DND-41 (cell line): ENCODE measurements around the gene RAB7B.

Source experiments
- ATAC-seq: fragments of 200-7000 bp; cut with Tn5 transposase; 3 replicates; pipeline ENCODE4 v1.9.1; 2021; ENCODE audit warnings: low read depth; ENCODE audit not compliant: insufficient read depth
- DNase-seq: peaks from one replicate; pipeline ENCODE4 v3.0.0-alpha.2; 2020
- H2AFZ ChIP-seq: 2 replicates; pipeline ENCODE4 v1.6.0; 2012; ENCODE audit warnings: low read depth, low read length
- H3K27ac ChIP-seq: 2 replicates; pipeline ENCODE4 v1.5.1; 2012; ENCODE audit warnings: low read length, inconsistent platforms
- H3K27me3 ChIP-seq: fragments of 200-600 bp; sonication (generic); 2 replicates; pipeline ENCODE4 v1.6.0; 2012; ENCODE audit warnings: low read length, mild to moderate bottlenecking, inconsistent platforms; ENCODE audit not compliant: insufficient read depth, poor library complexity
- H3K36me3 ChIP-seq: 2 replicates; pipeline ENCODE4 v1.5.1; 2012; ENCODE audit warnings: low read length, inconsistent platforms; ENCODE audit not compliant: insufficient read depth
- H3K4me1 ChIP-seq: 2 replicates; pipeline ENCODE4 v1.5.1; 2012; ENCODE audit warnings: mild to moderate bottlenecking, low read length; ENCODE audit not compliant: insufficient read depth
- H3K4me2 ChIP-seq: 2 replicates; pipeline ENCODE4 v1.6.0; 2012; ENCODE audit warnings: mild to moderate bottlenecking, moderate library complexity, low read length, inconsistent platforms; ENCODE audit not compliant: insufficient read depth
- H3K4me3 ChIP-seq, 2 experiments: fragments of 200-600 bp in 1 of 2; shearing (Covaris generic) in 1 of 2; 2 replicates each; pipeline ENCODE4 v1.5.1; 2012 to 2016; ENCODE audit warnings: inconsistent platforms in 2 of 2, low read length in 2 of 2, mild to moderate bottlenecking in 2 of 2, low read depth in 1 of 2, moderate library complexity in 1 of 2
- H3K79me2 ChIP-seq: 2 replicates; pipeline ENCODE4 v1.6.0; 2012; ENCODE audit warnings: low read length, inconsistent platforms; ENCODE audit not compliant: insufficient read depth
- H3K9ac ChIP-seq: 2 replicates; pipeline ENCODE4 v1.6.0; 2012; ENCODE audit warnings: low read depth, mild to moderate bottlenecking, inconsistent platforms, low read length, moderate library complexity
- H3K9me3 ChIP-seq: 2 replicates; pipeline ENCODE4 v1.5.1; 2012; ENCODE audit warnings: low read length, moderate library complexity, mild to moderate bottlenecking, inconsistent platforms; ENCODE audit not compliant: insufficient read depth, severe bottlenecking
- H4K20me1 ChIP-seq: 2 replicates; pipeline ENCODE4 v1.6.0; 2012; ENCODE audit warnings: low read length; ENCODE audit not compliant: insufficient read depth
- EZH2 ChIP-seq: IDR thresholded peaks from 3 replicates; pipeline ENCODE4 v1.6.1; 2012; ENCODE audit warnings: borderline replicate concordance, low read depth, mild to moderate bottlenecking, moderate library complexity, low read length, inconsistent platforms; ENCODE audit not compliant: severe bottlenecking
- TF ChIP-seq, protein P1 (sequence below): IDR thresholded peaks from 2 replicates; pipeline ENCODE4 v1.5.1; 2012; ENCODE audit warnings: borderline replicate concordance, low read length, moderate library complexity, mild to moderate bottlenecking; ENCODE audit not compliant: poor library complexity, severe bottlenecking; ENCODE audit errors: extremely low read depth

The RAB7B gene

GRCh38 chr1:205971082-205971481 is 32.1 kb downstream of the RAB7B start:
- Histone ChIP-seq H3K9me3 (no peaks in the 10 kb centered on the region), H2AFZ (no peak overlapping the region), H3K4me3 (no peak overlapping the region), H3K36me3 (no peaks in the 10 kb centered on the region), H3K4me1 (no peaks in the 10 kb centered on the region), H3K4me2 (no peak overlapping the region), H3K9ac (no peak overlapping the region), H4K20me1 (peaks cover 16% of the 10 kb centered on the region; the same call in 1 of the 2 replicates), H3K27me3 (no peaks in the 10 kb centered on the region), H3K27ac (no peak overlapping the region), H3K79me2 (no peaks in the 10 kb centered on the region)
- ATAC-seq (no peak), DNase-seq (no peak)
- TF ChIP-seq, protein P1, sequence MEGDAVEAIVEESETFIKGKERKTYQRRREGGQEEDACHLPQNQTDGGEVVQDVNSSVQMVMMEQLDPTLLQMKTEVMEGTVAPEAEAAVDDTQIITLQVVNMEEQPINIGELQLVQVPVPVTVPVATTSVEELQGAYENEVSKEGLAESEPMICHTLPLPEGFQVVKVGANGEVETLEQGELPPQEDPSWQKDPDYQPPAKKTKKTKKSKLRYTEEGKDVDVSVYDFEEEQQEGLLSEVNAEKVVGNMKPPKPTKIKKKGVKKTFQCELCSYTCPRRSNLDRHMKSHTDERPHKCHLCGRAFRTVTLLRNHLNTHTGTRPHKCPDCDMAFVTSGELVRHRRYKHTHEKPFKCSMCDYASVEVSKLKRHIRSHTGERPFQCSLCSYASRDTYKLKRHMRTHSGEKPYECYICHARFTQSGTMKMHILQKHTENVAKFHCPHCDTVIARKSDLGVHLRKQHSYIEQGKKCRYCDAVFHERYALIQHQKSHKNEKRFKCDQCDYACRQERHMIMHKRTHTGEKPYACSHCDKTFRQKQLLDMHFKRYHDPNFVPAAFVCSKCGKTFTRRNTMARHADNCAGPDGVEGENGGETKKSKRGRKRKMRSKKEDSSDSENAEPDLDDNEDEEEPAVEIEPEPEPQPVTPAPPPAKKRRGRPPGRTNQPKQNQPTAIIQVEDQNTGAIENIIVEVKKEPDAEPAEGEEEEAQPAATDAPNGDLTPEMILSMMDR: no peak

DNA sequence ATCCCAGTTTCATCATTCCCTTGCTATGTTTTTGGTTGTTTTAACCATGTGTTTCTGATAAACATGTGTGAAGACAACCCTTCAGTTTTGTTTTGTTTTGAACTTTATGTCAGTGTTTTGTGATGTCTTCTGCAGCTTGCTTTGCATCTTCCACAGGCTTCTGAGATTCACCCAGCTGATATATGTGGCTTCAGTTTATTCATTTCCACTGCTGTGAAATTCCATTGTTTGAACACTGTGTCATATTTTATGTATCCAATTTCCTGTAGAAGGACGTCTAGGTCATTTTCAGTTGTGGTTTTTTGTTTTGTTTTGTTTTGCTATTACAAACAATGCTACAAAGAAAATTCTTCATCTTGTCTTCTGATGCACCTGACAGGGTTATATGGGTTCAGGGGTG is 32.7 kb downstream of the RAB7B start:
- H3K27me3 ChIP-seq: no peaks in the 10 kb centered on the region
- TF ChIP-seq, protein P1: no peak
- TF ChIP-seq EZH2: no peak
- no peaks in the 10 kb centered on the region for H3K79me2 ChIP-seq
- no peaks in the 10 kb centered on the region for H3K4me1 ChIP-seq
- no peak overlapping the region for H3K9ac ChIP-seq
- no peaks in the 10 kb centered on the region for H3K9me3 ChIP-seq
- H3K27ac ChIP-seq: no peak overlapping the region
- no peak overlapping the region for H2AFZ ChIP-seq
- no peak for ATAC-seq
- DNase-seq: no peak
- H3K4me2 ChIP-seq: no peak overlapping the region
- H3K36me3 ChIP-seq: no peaks in the 10 kb centered on the region
- H3K4me3 ChIP-seq: no peak overlapping the region
- peaks cover 16% of the 10 kb centered on the region; the same call in 1 of the 2 replicates for H4K20me1 ChIP-seq

DNA sequence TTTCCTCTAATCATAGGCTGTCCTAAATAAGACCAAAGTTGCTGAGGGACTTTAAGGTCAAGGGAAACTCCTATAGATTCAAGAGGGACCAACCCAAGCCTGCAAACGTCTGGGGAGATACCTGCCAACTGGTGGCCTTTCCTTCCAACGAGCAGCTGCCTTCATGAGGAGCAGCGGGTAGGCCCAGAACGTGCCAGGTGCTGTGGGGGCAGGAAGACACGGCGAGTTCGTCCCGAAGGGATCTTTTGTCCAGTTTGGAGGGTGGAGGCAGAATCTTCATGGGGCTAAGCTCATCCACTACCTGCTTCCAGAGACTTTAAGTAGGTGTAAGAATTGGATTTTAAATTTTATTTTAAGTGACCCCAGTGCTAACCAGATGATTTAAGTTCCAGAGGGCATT is 34.0 kb downstream of the RAB7B start:
- Histone ChIP-seq H3K4me1 (no peaks in the 10 kb centered on the region), H3K4me2 (no peak overlapping the region), H3K79me2 (no peaks in the 10 kb centered on the region), H4K20me1 (peaks cover 13% of the 10 kb centered on the region; the same call in 1 of the 2 replicates), H2AFZ (no peak overlapping the region), H3K4me3 (no peak overlapping the region), H3K27ac (no peak overlapping the region), H3K27me3 (no peaks in the 10 kb centered on the region), H3K36me3 (no peaks in the 10 kb centered on the region), H3K9me3 (no peaks in the 10 kb centered on the region), H3K9ac (no peak overlapping the region)
- no peak for ATAC-seq
- TF ChIP-seq, protein P1: no peak
- TF ChIP-seq EZH2: no peak
- no peak for DNase-seq
